Panc1 (cell line): ENCODE results near the gene SEMA4A. TPM values are rescaled to one million over a fixed set of nuclear protein-coding genes. Genes with fewer than 3 reads are reported as not detected.

Experiments used
- ATAC-seq: fragments of 200-7000 bp; cut with Tn5 transposase; 2 replicates; pipeline ENCODE4 v1.9.1; 2020; ENCODE audit warnings: mild to moderate bottlenecking, moderate library complexity
- BruUV-seq: library from RNA; stranded (reverse); fragments of 400-500 nt; replicated peaks from 2 replicates; lab custom pipeline; 2021; lab: Mats Ljungman, UMichigan
- CTCF ChIA-PET: fragments of 300-600 bp; sonication (Branson Sonifier 250); formaldehyde crosslinking; loops from one replicate; lab custom pipeline; 2022; ENCODE audit warnings: antibody characterized with exemption; lab: Charles Lee
- POLR2A ChIA-PET: fragments of 300-600 bp; sonication (Branson Sonifier 250); formaldehyde crosslinking; loops from one replicate; lab custom pipeline; 2022; ENCODE audit warnings: antibody characterized with exemption; lab: Charles Lee
- DNase-seq: peaks from one replicate; pipeline ENCODE4 v3.0.0-alpha.2; 2010; ENCODE audit warnings: low read depth, low spot score
- H3K27ac ChIP-seq: 2 replicates; pipeline ENCODE4 v1.5.1; 2011; ENCODE audit warnings: mild to moderate bottlenecking, low read length, inconsistent platforms
- H3K27me3 ChIP-seq: fragments of 200-500 bp; sonication (Bioruptor generic); 2 replicates; pipeline ENCODE4 v1.6.0; 2014; ENCODE audit warnings: low read length, inconsistent platforms; ENCODE audit not compliant: control insufficient read depth, insufficient read depth
- H3K36me3 ChIP-seq: fragments of 200-500 bp; sonication (Bioruptor generic); 2 replicates; pipeline ENCODE4 v1.5.1; 2014; ENCODE audit warnings: inconsistent platforms, mild to moderate bottlenecking, low read length, moderate library complexity; ENCODE audit not compliant: control insufficient read depth, insufficient read depth
- H3K4me1 ChIP-seq: 2 replicates; pipeline ENCODE4 v1.5.1; 2011; ENCODE audit warnings: inconsistent platforms, mild to moderate bottlenecking, low read length, moderate library complexity; ENCODE audit not compliant: control insufficient read depth, insufficient read depth
- H3K4me3 ChIP-seq, 2 experiments: 2 replicates each; pipeline ENCODE4 v1.5.1; 2011 to 2012; ENCODE audit warnings: low read depth in 2 of 2, low read length in 2 of 2, mild to moderate bottlenecking in 2 of 2, inconsistent platforms in 1 of 2, moderate library complexity in 1 of 2
- H3K9me3 ChIP-seq: fragments of 200-500 bp; sonication (Bioruptor generic); 2 replicates; pipeline ENCODE4 v1.5.1; 2014; ENCODE audit warnings: low read depth, mild to moderate bottlenecking, inconsistent platforms, low read length, moderate library complexity; ENCODE audit not compliant: control insufficient read depth, insufficient read depth
- POLR2AphosphoS5 ChIP-seq: IDR thresholded peaks from 2 replicates; pipeline ENCODE4 v1.6.1; 2012; ENCODE audit warnings: mild to moderate bottlenecking, low read depth, low read length, moderate library complexity
- SIN3A ChIP-seq: IDR thresholded peaks from 2 replicates; pipeline ENCODE4 v1.6.1; 2012; ENCODE audit warnings: low read depth, mild to moderate bottlenecking, low read length, moderate library complexity, borderline replicate concordance; ENCODE audit not compliant: insufficient read depth
- TCF7L2 ChIP-seq: IDR thresholded peaks from 2 replicates; pipeline ENCODE4 v1.6.1; 2011; ENCODE audit warnings: mild to moderate bottlenecking, low read depth, low read length, inconsistent platforms
- in situ Hi-C: cut with HindIII; loops from 2 replicates; pipeline ENCODE4 v1.10.0; 2016; ENCODE audit warnings: low sequenced_read_pairs, low pct_unique_long_range_greater_than_20kb
- intact Hi-C: fragments of 100-400 bp; cut with micrococcal nuclease; formaldehyde crosslinking; loops from one replicate; pipeline ENCODE4 v1.10.0; 2022; ENCODE audit not compliant: unreplicated experiment
- total RNA-seq: library from RNA; stranded (reverse); gene quantifications from one replicate; pipeline ENCODE4 v1.2.1, GENCODE V29; 2021; ENCODE audit not compliant: unreplicated experiment
- TF ChIP-seq, protein P1 (sequence below): fragments of 450-650 bp; IDR thresholded peaks from 2 replicates; pipeline ENCODE4 v1.5.1; 2017; ENCODE audit warnings: mild to moderate bottlenecking
- TF ChIP-seq, protein P2 (sequence below), 2 experiments: IDR thresholded peaks; 2 replicates each; pipeline ENCODE4 v1.6.1; 2011 to 2012; ENCODE audit warnings: low read depth in 2 of 2, control low read depth in 1 of 2, low read length in 1 of 2, mild to moderate bottlenecking in 1 of 2, moderate library complexity in 1 of 2; ENCODE audit not compliant: insufficient read depth in 1 of 2

SEMA4A gene
- total RNA-seq, 1 experiment from 2014 or later, result 0.21 TPM

DNA sequence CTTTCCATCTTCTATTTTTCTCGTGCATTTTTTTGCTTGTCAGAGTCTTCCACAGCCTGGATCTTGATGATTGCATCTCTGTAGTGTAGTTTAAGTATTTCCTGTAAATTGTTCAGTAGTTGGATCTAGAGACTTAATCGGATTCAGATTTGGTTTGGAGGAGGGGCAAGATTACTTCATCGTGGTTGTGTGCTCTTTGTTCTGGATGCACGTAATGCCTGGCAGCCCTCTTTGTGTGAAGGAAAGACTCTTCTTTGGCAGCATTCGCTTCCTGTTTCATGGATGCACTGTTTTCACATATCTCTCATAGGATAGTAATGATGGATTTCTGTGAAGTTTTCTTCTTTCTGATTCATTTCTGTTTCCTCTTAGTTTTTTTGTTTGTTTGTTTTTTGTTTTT lies 14.2 kb downstream of the SEMA4A start:
- H3K27me3 ChIP-seq, result no peaks in the 10 kb centered on the region
- POLR2A ChIA-PET, result no interaction called here

DNA sequence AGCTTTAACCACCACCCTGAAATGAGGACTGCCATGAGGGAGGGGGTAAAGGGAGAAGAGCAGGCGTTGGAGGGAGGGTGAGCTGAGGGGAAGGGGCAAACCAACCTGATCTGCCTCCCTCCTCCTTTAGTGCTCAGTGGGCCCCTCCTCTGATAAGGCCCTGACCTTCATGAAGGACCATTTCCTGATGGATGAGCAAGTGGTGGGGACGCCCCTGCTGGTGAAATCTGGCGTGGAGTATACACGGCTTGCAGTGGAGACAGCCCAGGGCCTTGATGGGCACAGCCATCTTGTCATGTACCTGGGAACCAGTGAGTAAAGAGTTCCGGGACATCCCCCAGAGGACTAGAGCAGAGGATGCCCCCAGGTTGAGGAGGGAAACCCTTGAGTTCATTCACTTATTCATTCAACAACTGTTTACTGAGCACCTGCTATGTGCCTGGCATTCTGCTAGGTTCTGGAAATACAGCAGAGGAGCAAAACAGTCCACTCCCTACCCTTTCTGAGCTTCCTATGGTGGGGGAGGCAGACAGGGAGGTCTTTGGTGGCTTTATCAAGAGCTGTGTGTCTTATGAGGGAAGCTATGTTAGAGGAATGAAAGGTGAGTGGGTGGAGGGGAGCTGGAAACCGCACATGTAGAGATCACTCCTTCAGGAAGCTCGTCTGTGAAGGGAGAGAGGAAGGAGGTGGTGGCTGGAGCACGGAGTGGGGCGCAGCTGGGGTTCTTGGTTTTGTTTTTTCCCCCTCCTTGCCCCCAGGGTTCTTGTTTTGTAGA lies 19.5 kb downstream of the SEMA4A start:
- no TSS peak for BruUV-seq
- TF ChIP-seq, protein P1, sequence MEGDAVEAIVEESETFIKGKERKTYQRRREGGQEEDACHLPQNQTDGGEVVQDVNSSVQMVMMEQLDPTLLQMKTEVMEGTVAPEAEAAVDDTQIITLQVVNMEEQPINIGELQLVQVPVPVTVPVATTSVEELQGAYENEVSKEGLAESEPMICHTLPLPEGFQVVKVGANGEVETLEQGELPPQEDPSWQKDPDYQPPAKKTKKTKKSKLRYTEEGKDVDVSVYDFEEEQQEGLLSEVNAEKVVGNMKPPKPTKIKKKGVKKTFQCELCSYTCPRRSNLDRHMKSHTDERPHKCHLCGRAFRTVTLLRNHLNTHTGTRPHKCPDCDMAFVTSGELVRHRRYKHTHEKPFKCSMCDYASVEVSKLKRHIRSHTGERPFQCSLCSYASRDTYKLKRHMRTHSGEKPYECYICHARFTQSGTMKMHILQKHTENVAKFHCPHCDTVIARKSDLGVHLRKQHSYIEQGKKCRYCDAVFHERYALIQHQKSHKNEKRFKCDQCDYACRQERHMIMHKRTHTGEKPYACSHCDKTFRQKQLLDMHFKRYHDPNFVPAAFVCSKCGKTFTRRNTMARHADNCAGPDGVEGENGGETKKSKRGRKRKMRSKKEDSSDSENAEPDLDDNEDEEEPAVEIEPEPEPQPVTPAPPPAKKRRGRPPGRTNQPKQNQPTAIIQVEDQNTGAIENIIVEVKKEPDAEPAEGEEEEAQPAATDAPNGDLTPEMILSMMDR, result no peak
- no peak for TF ChIP-seq TCF7L2
- TF ChIP-seq, protein P2, sequence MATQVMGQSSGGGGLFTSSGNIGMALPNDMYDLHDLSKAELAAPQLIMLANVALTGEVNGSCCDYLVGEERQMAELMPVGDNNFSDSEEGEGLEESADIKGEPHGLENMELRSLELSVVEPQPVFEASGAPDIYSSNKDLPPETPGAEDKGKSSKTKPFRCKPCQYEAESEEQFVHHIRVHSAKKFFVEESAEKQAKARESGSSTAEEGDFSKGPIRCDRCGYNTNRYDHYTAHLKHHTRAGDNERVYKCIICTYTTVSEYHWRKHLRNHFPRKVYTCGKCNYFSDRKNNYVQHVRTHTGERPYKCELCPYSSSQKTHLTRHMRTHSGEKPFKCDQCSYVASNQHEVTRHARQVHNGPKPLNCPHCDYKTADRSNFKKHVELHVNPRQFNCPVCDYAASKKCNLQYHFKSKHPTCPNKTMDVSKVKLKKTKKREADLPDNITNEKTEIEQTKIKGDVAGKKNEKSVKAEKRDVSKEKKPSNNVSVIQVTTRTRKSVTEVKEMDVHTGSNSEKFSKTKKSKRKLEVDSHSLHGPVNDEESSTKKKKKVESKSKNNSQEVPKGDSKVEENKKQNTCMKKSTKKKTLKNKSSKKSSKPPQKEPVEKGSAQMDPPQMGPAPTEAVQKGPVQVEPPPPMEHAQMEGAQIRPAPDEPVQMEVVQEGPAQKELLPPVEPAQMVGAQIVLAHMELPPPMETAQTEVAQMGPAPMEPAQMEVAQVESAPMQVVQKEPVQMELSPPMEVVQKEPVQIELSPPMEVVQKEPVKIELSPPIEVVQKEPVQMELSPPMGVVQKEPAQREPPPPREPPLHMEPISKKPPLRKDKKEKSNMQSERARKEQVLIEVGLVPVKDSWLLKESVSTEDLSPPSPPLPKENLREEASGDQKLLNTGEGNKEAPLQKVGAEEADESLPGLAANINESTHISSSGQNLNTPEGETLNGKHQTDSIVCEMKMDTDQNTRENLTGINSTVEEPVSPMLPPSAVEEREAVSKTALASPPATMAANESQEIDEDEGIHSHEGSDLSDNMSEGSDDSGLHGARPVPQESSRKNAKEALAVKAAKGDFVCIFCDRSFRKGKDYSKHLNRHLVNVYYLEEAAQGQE (IDR thresholded peaks at IDR 0.05; ENCODE audit: insufficient read depth in 1 of 2, low read depth in 2 of 2, low read length in 1 of 2), result no peak
- TF ChIP-seq POLR2AphosphoS5, result no peak
- no peak for TF ChIP-seq SIN3A
- Histone ChIP-seq H3K36me3 (no peaks in the 10 kb centered on the region), H3K9me3 (no peaks in the 10 kb centered on the region), H3K27me3 (no peaks in the 10 kb centered on the region), H3K4me3 (no peak overlapping the region), H3K4me1 (no peaks in the 10 kb centered on the region), H3K27ac (no peak overlapping the region)
- intact Hi-C loops (no loop called here), in situ Hi-C loops (no loop called here)
- CTCF ChIA-PET, result no interaction called here
- POLR2A ChIA-PET, result interaction anchor here (0.5 to 1.0 kb wide), 2 partner anchors 9 to 71 kb away, joined by 3 read pairs; no protein-coding TSS in a partner anchor
- no peak for ATAC-seq
- no peak for DNase-seq

More for the DNA sequence above, 14.2 kb downstream of the SEMA4A start:
- in situ Hi-C loops (no loop called here), intact Hi-C loops (no loop called here)
- ATAC-seq (no peak), DNase-seq (no peak)
- no peaks in the 10 kb centered on the region for H3K4me1 ChIP-seq
- H3K4me3 ChIP-seq, result no peak overlapping the region
- BruUV-seq, result no TSS peak
- no peaks in the 10 kb centered on the region for H3K36me3 ChIP-seq
- H3K27ac ChIP-seq, result no peak overlapping the region
- H3K9me3 ChIP-seq, result no peaks in the 10 kb centered on the region
- CTCF ChIA-PET, result no interaction called here
- TF ChIP-seq SIN3A, result no peak
- TF ChIP-seq POLR2AphosphoS5, result no peak
- TF ChIP-seq, protein P2 (IDR thresholded peaks at IDR 0.05; ENCODE audit: insufficient read depth in 1 of 2, low read depth in 2 of 2, low read length in 1 of 2), result no peak
- TF ChIP-seq, protein P1, result no peak
- no peak for TF ChIP-seq TCF7L2
